NCI-H1092 treated with DMSO at 0.1 percent for 48 hours (cell line): Measurements from ENCODE around the gene CHMP4B.

Source experiments
- DNase-seq: peaks from one replicate; lab custom pipeline; 2025; lab: John Stamatoyannopoulos, UW

CHMP4B gene

GRCh38 chr20:33810885-33811775, at the start of gene CHMP4B:
CHMP4B (plus strand) TSS chr20:33811348; CDS start chr20:33811469, 121 bp downstream.
- DNase-seq = peak; percentile 98

GRCh38 chr20:33761698-33762250, 49.4 kb upstream of the CHMP4B start:
- DNase-seq = no peak

GRCh38 chr20:33765099-33765498, 46.0 kb upstream of the CHMP4B start:
- DNase-seq = no peak

- DNase-seq = no peak
Observed at GRCh38 chr20:33765592-33765991, 45.6 kb upstream of the CHMP4B start.

GRCh38 chr20:33766686-33767085, 44.5 kb upstream of the CHMP4B start:
- no peak for DNase-seq

GRCh38 chr20:33767777-33768138, 43.4 kb upstream of the CHMP4B start:
- DNase-seq = no peak

- no peak for DNase-seq
Observed at GRCh38 chr20:33769043-33769442, 42.1 kb upstream of the CHMP4B start.

- no peak for DNase-seq
Observed at GRCh38 chr20:33770005-33770404, 41.1 kb upstream of the CHMP4B start.

- DNase-seq = no peak
Observed at GRCh38 chr20:33771938-33772337, 39.2 kb upstream of the CHMP4B start.

GRCh38 chr20:33772439-33772838, 38.7 kb upstream of the CHMP4B start:
- DNase-seq = no peak

- no peak for DNase-seq
Observed at GRCh38 chr20:33773412-33774089, 37.6 kb upstream of the CHMP4B start.

- no peak for DNase-seq
Observed at GRCh38 chr20:33777816-33778215, 33.3 kb upstream of the CHMP4B start.

- DNase-seq = no peak
Observed at GRCh38 chr20:33781133-33781532, 30.0 kb upstream of the CHMP4B start.

- DNase-seq = no peak
Observed at GRCh38 chr20:33781945-33782344, 29.2 kb upstream of the CHMP4B start.

GRCh38 chr20:33783256-33783655, 27.9 kb upstream of the CHMP4B start:
- no peak for DNase-seq

- no peak for DNase-seq
Observed at GRCh38 chr20:33783818-33784217, 27.3 kb upstream of the CHMP4B start.

- DNase-seq = no peak
Observed at GRCh38 chr20:33784225-33784624, 26.9 kb upstream of the CHMP4B start.

- no peak for DNase-seq
Observed at GRCh38 chr20:33785503-33785902, 25.6 kb upstream of the CHMP4B start.

- no peak for DNase-seq
Observed at GRCh38 chr20:33787253-33787891, 23.8 kb upstream of the CHMP4B start.

- DNase-seq = no peak
Observed at GRCh38 chr20:33788351-33789049, 22.6 kb upstream of the CHMP4B start.

GRCh38 chr20:33789109-33789857, 21.9 kb upstream of the CHMP4B start:
- no peak for DNase-seq
